PC-3 (cell line): ENCODE measurements around the gene GSN. TPM values are rescaled to one million over a fixed set of nuclear protein-coding genes. Genes with fewer than 3 reads are reported as not detected.
A peak's percentile ranks its signal among the peaks of the same experiment; 100 is the strongest.

Experiments
- ATAC-seq: fragments of 200-7000 bp; cut with Tn5 transposase; 2 replicates; pipeline ENCODE4 v1.9.1; 2020; ENCODE audit warnings: mild to moderate bottlenecking, moderate library complexity
- BruUV-seq: library from RNA; stranded (reverse); fragments of 400-500 nt; replicated peaks from 2 replicates; lab custom pipeline; 2021; lab: Mats Ljungman, UMichigan
- CTCF ChIA-PET: fragments of 300-600 bp; sonication (Branson Sonifier 250); formaldehyde crosslinking; loops from one replicate; lab custom pipeline; 2022; ENCODE audit warnings: antibody characterized with exemption; lab: Charles Lee
- POLR2A ChIA-PET: fragments of 300-600 bp; sonication (Branson Sonifier 250); formaldehyde crosslinking; loops from one replicate; lab custom pipeline; 2022; ENCODE audit warnings: antibody characterized with exemption; ENCODE audit not compliant: unreplicated experiment; lab: Charles Lee
- DNase-seq: peaks from one replicate; pipeline ENCODE4 v3.0.0-alpha.2; 2015
- H2AFZ ChIP-seq: fragments of 300-600 bp; sonication (generic); 2 replicates; pipeline ENCODE4 v1.6.0; 2016; ENCODE audit warnings: antibody characterized with exemption, low read length
- H3F3A ChIP-seq: fragments of 300-600 bp; sonication (generic); one replicate; pipeline ENCODE4 v1.6.0; 2017; ENCODE audit warnings: antibody characterized with exemption, low read length, control low read depth, mild to moderate bottlenecking; ENCODE audit not compliant: unreplicated experiment
- H3K27ac ChIP-seq: fragments of 300-600 bp; sonication (generic); 2 replicates; pipeline ENCODE4 v1.5.1; 2016; ENCODE audit warnings: mild to moderate bottlenecking, low read length
- H3K27me3 ChIP-seq: fragments of 300-600 bp; sonication (generic); 2 replicates; pipeline ENCODE4 v1.6.1; 2016; ENCODE audit warnings: low read length, mixed read lengths
- H3K36me3 ChIP-seq: fragments of 300-600 bp; sonication (generic); 2 replicates; pipeline ENCODE4 v1.6.1; 2016; ENCODE audit warnings: low read depth, mixed run types, low read length, mixed read lengths
- H3K4me1 ChIP-seq: fragments of 300-600 bp; sonication (generic); 2 replicates; pipeline ENCODE4 v1.5.1; 2016; ENCODE audit warnings: low read length; ENCODE audit not compliant: insufficient read depth
- H3K4me2 ChIP-seq: fragments of 300-600 bp; sonication (generic); 2 replicates; pipeline ENCODE4 v1.6.0; 2016; ENCODE audit warnings: low read length
- H3K4me3 ChIP-seq: fragments of 300-600 bp; sonication (generic); 2 replicates; pipeline ENCODE4 v1.5.1; 2016; ENCODE audit warnings: mild to moderate bottlenecking, low read length, mixed read lengths
- H3K79me2 ChIP-seq: fragments of 300-600 bp; sonication (generic); 2 replicates; pipeline ENCODE4 v1.6.1; 2017; ENCODE audit warnings: low read length, mixed read lengths
- H3K9ac ChIP-seq: fragments of 300-600 bp; sonication (generic); 2 replicates; pipeline ENCODE4 v1.6.0; 2016; ENCODE audit warnings: mild to moderate bottlenecking, low read length
- H3K9me2 ChIP-seq: fragments of 300-600 bp; sonication (generic); replicated peaks from 2 replicates; pipeline ENCODE4 v1.6.1; 2016; ENCODE audit warnings: mixed run types, low read length, mixed read lengths
- H3K9me3 ChIP-seq: fragments of 300-600 bp; sonication (generic); 2 replicates; pipeline ENCODE4 v1.6.1; 2016; ENCODE audit warnings: low read length, mixed read lengths
- H4K20me1 ChIP-seq: fragments of 300-600 bp; sonication (generic); 2 replicates; pipeline ENCODE4 v1.6.1; 2016; ENCODE audit warnings: low read length, mixed read lengths
- EZH2 ChIP-seq: fragments of 300-600 bp; sonication (generic); IDR thresholded peaks from one replicate; pipeline ENCODE4 v1.6.1; 2017; ENCODE audit warnings: antibody characterized with exemption, mild to moderate bottlenecking, low read length; ENCODE audit not compliant: unreplicated experiment
- EZH2phosphoT487 ChIP-seq: fragments of 300-600 bp; sonication (generic); IDR thresholded peaks from 2 replicates; pipeline ENCODE4 v1.6.1; 2018; ENCODE audit warnings: mild to moderate bottlenecking, antibody characterized with exemption, low read length, borderline replicate concordance
- intact Hi-C: fragments of 100-400 bp; cut with micrococcal nuclease; formaldehyde crosslinking; loops from 2 replicates; pipeline ENCODE4 v1.9.0; 2023
- total RNA-seq: library from RNA; depleted of rRNA; stranded (reverse); fragments of >200 nt; gene quantifications from 2 replicates; pipeline ENCODE4 v1.2.3, GENCODE V29; 2014
- TF ChIP-seq, protein P1 (sequence below): fragments of 300-600 bp; sonication (generic); conservative IDR thresholded peaks from 2 replicates; pipeline ENCODE4 v1.5.1; 2017; ENCODE audit warnings: antibody characterized with exemption, low read depth, mild to moderate bottlenecking, low read length

Gene GSN
- total RNA-seq, 1 experiment from 2014 or later = 36.5 TPM

DNA sequence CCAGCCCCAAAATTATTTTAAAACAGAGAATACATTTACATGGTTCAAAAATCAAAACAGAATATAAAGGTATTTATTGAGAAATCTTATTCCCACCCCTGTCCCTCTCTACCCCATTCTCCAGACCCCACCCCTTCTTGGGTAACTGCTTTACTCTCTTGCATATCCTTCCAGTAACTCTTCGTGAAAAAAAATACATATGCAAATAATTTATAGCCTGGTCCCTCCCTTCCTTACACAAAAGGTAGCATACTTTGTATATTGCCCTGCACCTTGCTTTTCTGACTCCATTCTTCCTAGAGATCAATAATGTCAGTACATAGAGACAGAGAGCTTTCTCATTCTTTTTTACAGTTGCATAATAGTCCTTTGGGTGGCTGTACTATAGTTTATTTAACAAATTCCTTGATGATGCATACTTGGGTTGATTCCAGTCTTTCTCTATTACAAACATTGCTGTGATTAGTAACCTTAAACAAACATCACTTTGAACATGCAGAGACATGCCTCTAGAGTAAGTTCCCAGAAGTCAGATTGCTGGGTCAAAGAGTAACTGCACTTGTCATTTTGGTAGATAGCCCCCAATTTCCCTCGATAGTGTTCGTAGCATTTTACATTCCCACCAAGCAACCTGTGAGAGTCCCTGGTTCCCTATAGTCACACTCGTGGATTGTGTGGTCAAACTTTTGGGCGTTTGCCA is 54.2 kb downstream of the GSN start:
- Histone ChIP-seq H4K20me1 (no peaks in the 10 kb centered on the region), H3K27me3 (no peaks in the 10 kb centered on the region), H2AFZ (peak overlapping the region; percentile 11; the same call in 1 of the 2 replicates), H3K79me2 (no peaks in the 10 kb centered on the region), H3K4me2 (peak overlapping the region; percentile 72), H3K4me1 (peaks cover 8% of the 10 kb centered on the region), H3K9me3 (no peaks in the 10 kb centered on the region), H3F3A (no peaks in the 10 kb centered on the region), H3K9me2 (no peaks in the 10 kb centered on the region), H3K4me3 (peak overlapping the region; percentile 46; the same call in 1 of the 2 replicates), H3K27ac (peak overlapping the region; percentile 91), H3K36me3 (no peaks in the 10 kb centered on the region), H3K9ac (peak overlapping the region; percentile 56)
- POLR2A ChIA-PET = no interaction called here
- no TSS peak for BruUV-seq
- TF ChIP-seq, protein P1, sequence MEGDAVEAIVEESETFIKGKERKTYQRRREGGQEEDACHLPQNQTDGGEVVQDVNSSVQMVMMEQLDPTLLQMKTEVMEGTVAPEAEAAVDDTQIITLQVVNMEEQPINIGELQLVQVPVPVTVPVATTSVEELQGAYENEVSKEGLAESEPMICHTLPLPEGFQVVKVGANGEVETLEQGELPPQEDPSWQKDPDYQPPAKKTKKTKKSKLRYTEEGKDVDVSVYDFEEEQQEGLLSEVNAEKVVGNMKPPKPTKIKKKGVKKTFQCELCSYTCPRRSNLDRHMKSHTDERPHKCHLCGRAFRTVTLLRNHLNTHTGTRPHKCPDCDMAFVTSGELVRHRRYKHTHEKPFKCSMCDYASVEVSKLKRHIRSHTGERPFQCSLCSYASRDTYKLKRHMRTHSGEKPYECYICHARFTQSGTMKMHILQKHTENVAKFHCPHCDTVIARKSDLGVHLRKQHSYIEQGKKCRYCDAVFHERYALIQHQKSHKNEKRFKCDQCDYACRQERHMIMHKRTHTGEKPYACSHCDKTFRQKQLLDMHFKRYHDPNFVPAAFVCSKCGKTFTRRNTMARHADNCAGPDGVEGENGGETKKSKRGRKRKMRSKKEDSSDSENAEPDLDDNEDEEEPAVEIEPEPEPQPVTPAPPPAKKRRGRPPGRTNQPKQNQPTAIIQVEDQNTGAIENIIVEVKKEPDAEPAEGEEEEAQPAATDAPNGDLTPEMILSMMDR = no peak
- TF ChIP-seq EZH2phosphoT487 = no peak
- no peak for TF ChIP-seq EZH2
- DNase-seq = peak; percentile 94
- CTCF ChIA-PET = no interaction called here
- intact Hi-C loops = no loop called here
- ATAC-seq = peak; percentile 75

DNA sequence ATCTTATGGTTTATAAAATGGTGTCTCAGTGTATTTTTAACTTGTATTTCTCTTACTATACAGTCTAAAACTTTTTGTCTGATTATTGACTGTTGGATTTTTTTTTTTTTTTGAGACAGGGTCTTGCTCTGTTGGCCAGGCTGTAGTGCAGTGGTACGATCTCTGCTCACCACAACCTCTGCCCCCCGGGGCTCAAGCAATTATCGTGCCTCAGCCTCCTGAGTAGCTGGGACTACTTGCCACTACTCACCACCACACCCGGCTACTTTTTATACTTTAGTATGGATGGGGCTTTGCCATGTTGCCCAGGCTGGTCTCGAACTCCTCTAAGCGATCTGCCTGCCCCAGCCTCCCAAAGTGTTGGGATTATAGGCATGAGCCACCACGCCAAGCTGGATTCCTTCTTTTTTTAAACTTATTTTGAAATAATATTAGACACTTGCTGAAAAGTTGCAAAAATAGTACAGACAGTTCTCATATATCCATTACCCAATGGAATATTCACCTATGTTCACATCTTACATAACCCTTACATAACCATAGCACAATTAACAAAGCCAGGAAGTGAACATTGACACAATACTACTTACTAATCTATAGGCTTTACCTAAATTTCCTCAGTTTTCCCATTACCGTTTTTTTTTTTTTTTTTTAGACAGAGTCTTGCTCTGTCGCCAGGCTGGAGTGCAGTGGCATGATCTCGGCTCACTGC is 54.9 kb downstream of the GSN start:
- H3K36me3 ChIP-seq = no peaks in the 10 kb centered on the region
- DNase-seq (no peak), ATAC-seq (no peak)
- no TSS peak for BruUV-seq
- H3K9me3 ChIP-seq = no peaks in the 10 kb centered on the region
- peaks cover 8% of the 10 kb centered on the region for H3K4me1 ChIP-seq
- no peak for TF ChIP-seq EZH2
- TF ChIP-seq EZH2phosphoT487 = no peak
- TF ChIP-seq, protein P1 = no peak
- no peaks in the 10 kb centered on the region for H3K9me2 ChIP-seq
- ChIA-PET CTCF (no interaction called here), POLR2A (no interaction called here)
- H3K79me2 ChIP-seq = no peaks in the 10 kb centered on the region
- H3K4me2 ChIP-seq = peak overlapping the region; percentile 72
- peak overlapping the region; percentile 46; the same call in 1 of the 2 replicates for H3K4me3 ChIP-seq
- H3K27ac ChIP-seq = peak overlapping the region; percentile 91
- no peaks in the 10 kb centered on the region for H3K27me3 ChIP-seq
- no peaks in the 10 kb centered on the region for H4K20me1 ChIP-seq
- intact Hi-C loops = no loop called here
- peak overlapping the region; percentile 11; the same call in 1 of the 2 replicates for H2AFZ ChIP-seq
- H3K9ac ChIP-seq = peak overlapping the region; percentile 56
- H3F3A ChIP-seq = no peaks in the 10 kb centered on the region
